Fibroblast of lung (primary cell): Measurements from ENCODE around the gene ADAMTS17.

Experiments used
- CTCF ChIP-seq, 2 donors: IDR thresholded peaks in 1 of 2; conservative IDR thresholded peaks in 1 of 2; 1 replicate in 1 of 2; 2 replicates in 1 of 2; pipeline ENCODE4 v1.5.1; 2011 to 2012; ENCODE audit warnings: low read length in 2 of 2, control low read depth in 1 of 2, inconsistent platforms in 1 of 2, low read depth in 1 of 2, mild to moderate bottlenecking in 1 of 2
- EZH2 ChIP-seq: IDR thresholded peaks from 2 replicates; pipeline ENCODE4 v1.5.1; 2012; ENCODE audit warnings: low read length, control low read depth, mild to moderate bottlenecking; ENCODE audit errors: missing control alignments

GRCh38 chr15:100022806-100023205 is 319.0 kb downstream of the ADAMTS17 start:
- no peak for TF ChIP-seq CTCF (conservative IDR thresholded peaks at IDR 0.05 in 1 of 2, IDR thresholded peaks at IDR 0.05 in 1 of 2; ENCODE audit: low read depth in 1 of 2, low read length in 2 of 2)
- TF ChIP-seq EZH2 = no peak
